NCI-H187 treated with DMSO at 0.1 percent for 48 hours (cell line): ENCODE results near the gene TNS2.

Source experiments
- DNase-seq: peaks from one replicate; lab custom pipeline; 2025; lab: John Stamatoyannopoulos, UW

TNS2 gene

GRCh38 chr12:53058674-53059433 lies 9.0 kb downstream of the TNS2 start:
- no peak for DNase-seq

GRCh38 chr12:53059434-53060063 lies 9.7 kb downstream of the TNS2 start:
- no peak for DNase-seq

GRCh38 chr12:53060064-53060720 lies 10.3 kb downstream of the TNS2 start:
- DNase-seq = no peak

GRCh38 chr12:53060721-53061276 lies 10.9 kb downstream of the TNS2 start:
- no peak for DNase-seq

- peak; percentile 26 for DNase-seq
Observed at GRCh38 chr12:53061404-53062010, 11.6 kb downstream of the TNS2 start.

- DNase-seq = no peak
Observed at GRCh38 chr12:53062011-53062961, 12.4 kb downstream of the TNS2 start.

GRCh38 chr12:53062977-53063707 lies 13.3 kb downstream of the TNS2 start:
- no peak for DNase-seq

- no peak for DNase-seq
Observed at GRCh38 chr12:53063708-53064612, 14.1 kb downstream of the TNS2 start.

- no peak for DNase-seq
Observed at GRCh38 chr12:53064613-53065436, 15.0 kb downstream of the TNS2 start.

- DNase-seq = no peak
Observed at GRCh38 chr12:53065470-53065869, 15.6 kb downstream of the TNS2 start.

GRCh38 chr12:53065975-53066931 lies 16.4 kb downstream of the TNS2 start:
- no peak for DNase-seq

- no peak for DNase-seq
Observed at GRCh38 chr12:53067074-53067992, 17.5 kb downstream of the TNS2 start.

GRCh38 chr12:53067993-53068770 lies 18.3 kb downstream of the TNS2 start:
- no peak for DNase-seq

GRCh38 chr12:53068811-53069585 lies 19.1 kb downstream of the TNS2 start:
- DNase-seq = no peak
